Pons (tissue), 1 donor: ENCODE measurements around the gene MTMR12.
"Not testable (repeated sequence)": the region's sequence is repeated elsewhere in the genome, so short reads cannot be mapped to it uniquely, and the experiment has no call there.

ENCODE experiments used
- DNase-seq: peaks from one replicate; pipeline ENCODE4 v3.0.0-alpha.2; 2016; ENCODE audit warnings: low spot score

Gene MTMR12

DNA sequence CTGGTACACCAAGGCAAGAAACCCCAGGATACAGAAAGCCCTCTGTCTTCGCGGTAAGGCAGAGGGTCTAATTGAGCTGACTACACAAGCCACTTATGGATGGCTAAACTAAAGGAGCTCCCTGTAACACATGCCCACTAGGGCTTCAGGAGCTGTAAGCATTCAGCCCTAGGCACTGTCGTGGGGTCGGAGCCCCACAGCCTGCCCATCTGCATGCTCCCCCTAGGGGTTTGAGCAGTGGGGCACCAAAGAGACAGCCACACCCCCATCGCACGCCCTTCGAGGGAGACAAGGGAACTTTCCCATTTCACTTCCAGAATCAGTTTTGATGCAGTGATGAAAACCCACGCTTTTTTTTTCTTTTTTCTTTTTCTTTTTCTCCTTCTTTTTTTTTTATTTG, 11.0 kb upstream of the MTMR12 start:
- no peak for DNase-seq

DNA sequence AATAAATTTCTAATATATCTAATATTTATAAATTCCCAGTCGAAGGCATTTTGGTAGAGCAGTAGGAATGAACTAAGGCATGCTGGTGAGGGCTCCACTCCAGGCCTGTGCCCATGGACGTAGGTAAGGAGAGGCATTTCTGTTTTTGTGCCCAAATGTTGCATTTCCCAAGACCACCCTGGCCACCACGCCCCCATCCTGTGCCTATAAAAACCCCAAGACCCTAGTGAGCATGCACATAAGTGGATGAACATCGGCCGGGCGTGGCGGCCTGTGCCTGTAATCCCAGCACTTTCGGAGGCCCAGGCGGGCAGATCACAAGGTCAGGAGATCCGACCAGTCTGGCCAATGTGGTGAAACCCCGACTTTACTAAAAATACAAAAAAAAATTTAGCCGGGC, 10.1 kb upstream of the MTMR12 start:
- no peak for DNase-seq

- not testable (repeated sequence) for DNase-seq
These were observed 9.0 kb upstream of the MTMR12 start for GRCh38 chr5:32321787-32322186.

DNA sequence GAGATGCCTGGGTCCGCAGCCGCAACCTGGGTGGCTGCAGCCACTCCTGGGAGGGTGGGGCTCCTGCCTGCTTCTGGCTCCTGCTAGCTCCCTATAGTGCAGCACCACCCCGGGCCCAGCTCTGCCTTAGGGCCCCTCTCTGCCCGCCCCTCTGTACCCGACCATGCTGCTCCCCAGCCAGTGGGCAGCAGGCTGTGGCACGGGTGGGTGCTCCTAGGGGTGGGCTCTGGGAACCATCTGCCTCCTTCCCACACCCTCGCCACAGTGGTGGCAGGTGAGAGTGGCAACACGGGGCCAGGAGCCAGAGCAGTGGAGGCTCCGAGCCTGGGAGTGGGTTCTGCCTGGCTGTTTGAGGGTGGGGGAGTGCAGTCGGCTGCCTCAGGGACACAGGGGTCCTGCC, 7.8 kb upstream of the MTMR12 start:
- no peak for DNase-seq

- DNase-seq, result no peak
These were observed 7.3 kb upstream of the MTMR12 start for GRCh38 chr5:32319926-32320543.

GRCh38 chr5:32319392-32319791, 6.7 kb upstream of the MTMR12 start:
- DNase-seq, result no peak

GRCh38 chr5:32317041-32317440, 4.3 kb upstream of the MTMR12 start:
- no peak for DNase-seq

DNA sequence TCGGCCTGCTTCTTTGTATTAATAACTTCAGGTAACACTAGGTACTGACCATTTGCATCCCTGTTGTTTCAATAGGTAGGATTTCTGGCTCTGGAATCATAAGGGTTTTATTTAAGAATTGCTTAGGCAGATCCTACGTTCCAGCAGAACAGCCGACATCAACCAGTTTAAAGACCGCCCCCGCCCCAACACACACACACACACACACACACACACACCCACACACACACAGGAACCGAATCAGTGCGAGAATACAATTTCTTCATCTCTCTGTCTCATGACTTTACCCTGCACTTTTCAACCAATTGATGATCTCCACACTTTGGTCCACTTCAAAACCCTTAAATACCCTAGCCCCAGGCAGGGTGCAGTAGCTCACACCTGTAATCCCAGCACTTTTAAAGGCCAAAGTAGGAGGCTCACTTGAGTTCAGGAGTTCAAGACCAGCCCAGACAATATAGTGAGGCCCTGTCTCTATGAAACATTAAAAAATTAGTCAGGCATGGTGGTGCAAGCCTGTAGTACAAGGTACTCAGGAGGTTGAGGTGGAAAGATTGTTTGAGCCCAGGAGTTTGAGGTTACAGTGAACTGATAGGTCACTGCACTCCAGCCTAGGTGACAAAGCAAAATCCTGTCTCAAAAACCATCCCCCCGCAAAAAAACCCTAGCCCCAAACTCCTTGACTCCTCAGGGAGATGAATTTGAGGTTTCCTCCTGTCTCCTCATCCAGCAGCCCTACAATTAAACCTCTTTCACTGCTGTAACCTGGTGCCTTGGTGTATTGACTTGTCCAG, 2.7 kb upstream of the MTMR12 start:
- no peak for DNase-seq

DNA sequence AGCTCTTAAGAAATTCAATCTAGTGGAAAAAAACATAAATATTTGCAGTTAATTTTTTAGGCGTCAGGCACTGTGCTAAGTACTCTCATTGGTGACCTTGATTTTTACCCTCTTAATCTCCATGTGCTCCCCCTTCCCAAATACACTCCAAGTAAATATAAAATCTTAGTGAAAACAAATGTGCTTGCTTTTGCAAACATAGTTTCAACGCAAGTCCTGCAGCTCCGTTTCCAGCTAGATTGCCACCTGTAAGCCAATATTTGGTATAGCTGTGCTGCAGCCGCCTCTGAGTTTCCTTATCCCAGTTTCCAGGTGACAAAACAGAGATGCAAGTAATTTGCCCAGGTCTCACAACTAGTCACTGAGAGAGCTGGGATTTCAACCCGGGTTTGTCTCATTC, 1.9 kb upstream of the MTMR12 start:
- no peak for DNase-seq

DNA sequence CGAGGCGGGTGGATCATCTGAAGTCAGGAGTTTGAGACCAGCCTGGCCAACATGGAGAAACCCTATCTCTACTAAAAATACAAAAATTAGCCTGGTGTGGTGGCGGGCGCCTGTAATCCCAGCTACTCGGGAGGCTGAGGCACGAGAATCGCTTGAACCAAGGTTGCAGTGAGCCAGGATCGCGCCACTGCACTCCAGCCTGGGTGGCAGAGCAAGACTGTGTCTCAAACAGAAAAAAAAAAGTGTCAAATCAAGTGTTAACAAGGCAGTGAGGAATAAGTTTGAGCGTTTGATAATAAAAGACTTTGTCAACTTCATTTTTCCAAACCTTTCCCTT, 1.4 kb upstream of the MTMR12 start:
- DNase-seq, result not testable (repeated sequence)

DNA sequence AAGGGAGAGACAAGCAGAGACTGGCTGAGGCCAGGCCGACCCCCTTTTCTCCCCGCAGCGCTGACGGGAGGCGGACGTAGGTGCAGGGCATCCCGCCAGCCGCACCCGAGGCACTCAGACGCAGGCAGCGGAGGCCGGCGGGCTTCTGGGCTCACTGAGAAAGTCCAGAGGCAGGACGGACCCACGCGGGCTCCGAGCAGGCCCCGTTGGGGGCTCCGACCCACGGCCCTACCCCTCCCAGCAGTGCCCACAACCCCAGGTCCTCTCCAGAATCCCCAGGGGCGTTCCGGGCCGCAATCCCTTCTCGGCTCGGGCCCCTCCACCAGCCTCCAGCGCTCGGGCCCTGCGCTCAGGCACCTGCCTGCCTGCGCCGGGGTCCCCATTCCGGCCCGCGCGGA, 543 bp downstream of the MTMR12 start:
- no peak for DNase-seq

GRCh38 chr5:32311404-32312196, 1.1 kb downstream of the MTMR12 start:
- peak; percentile 11 for DNase-seq

- DNase-seq, result no peak
These were observed 3.0 kb downstream of the MTMR12 start for GRCh38 chr5:32309761-32310160.

- no peak for DNase-seq
These were observed 3.8 kb downstream of the MTMR12 start for GRCh38 chr5:32308946-32309345.

- DNase-seq, result no peak
These were observed 5.0 kb downstream of the MTMR12 start for GRCh38 chr5:32307769-32308194.

- DNase-seq, result peak; percentile 59
These were observed 8.1 kb downstream of the MTMR12 start for GRCh38 chr5:32304622-32305021.

DNA sequence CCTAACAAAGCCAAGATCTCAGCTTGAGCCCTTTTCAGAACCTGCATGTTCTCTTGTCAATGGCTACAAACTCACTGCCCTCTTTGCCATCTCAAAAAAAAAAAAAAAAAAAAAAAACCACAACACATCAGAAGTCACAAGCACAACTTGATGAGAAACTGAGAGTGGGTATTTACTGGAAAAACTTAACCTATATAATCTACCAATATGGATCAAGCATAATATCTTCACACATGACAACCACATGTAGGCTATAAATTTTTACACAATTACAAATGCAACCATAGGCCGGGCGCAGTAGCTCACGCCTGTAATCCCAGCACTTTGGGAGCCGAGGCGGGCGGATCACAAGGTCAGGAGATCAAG, 9.0 kb downstream of the MTMR12 start:
- no peak for DNase-seq

GRCh38 chr5:32302835-32303754, 9.6 kb downstream of the MTMR12 start:
- DNase-seq, result no peak

DNA sequence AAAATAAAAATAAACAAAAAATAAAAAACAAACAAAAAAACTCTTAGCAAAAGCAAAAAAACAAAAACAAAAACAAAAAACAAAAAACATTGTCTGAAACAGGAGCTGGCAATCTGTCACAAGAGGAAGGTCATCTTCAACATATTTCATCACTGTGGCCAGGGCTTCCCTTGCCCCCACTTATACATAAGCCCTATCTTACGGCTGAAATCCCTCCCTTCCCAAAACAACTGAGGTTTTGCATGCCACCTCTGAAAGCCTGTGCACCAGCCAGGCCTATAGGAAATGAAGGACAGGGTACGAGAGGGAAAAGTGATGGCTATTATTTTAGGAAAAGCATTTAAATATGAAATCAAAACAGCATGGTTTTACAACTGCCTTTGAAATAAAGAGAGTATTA, 10.8 kb downstream of the MTMR12 start:
- no peak for DNase-seq

DNA sequence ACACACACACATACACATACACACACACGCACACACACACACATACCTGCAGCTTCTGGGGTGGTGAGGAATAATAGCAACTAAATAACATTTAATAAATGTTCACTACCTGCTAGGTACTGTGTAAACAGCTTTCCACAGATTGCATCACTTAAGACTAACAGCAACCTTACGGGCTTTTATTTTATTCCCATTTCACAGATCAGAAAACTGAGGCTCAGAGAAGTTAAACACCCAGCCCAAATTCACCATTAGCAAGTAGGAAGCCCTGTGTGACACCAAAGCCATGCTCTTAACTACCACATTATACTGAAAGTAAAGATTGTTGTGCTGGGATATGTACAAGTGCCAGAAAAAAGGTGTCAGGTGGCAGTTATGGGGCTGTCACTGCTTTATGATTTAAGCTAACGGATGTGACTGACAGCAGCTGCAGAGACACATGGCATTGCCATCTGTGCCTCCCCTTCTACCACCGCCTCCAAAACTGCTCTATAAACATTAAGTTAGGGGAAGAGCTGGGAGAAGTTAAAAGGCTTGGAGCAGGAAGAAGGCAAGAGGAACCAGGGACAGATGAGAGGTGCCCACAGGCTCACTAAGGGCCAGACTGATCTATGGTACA, 13.6 kb downstream of the MTMR12 start:
- no peak for DNase-seq

DNA sequence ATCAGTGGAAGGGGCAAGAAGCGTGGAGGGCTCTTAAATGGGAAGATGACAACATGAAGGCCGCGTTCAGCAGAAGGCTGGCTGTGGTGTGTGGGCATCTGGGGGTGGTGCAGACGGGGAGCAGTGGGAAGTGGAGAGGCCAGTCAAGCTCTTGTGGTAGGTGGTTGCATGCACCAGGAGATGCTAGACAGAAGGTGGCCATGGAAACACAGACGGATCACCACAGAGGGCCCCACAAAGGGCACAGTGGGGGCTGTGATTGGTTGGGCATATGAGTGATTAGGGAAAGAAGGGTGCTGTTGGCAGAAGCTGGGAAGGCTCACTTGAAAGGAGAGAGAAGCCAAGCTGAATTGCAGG, 14.7 kb downstream of the MTMR12 start:
- no peak for DNase-seq
